NCI-H82 treated with DMSO at 0.1 percent for 48 hours (cell line): ENCODE results near the gene MIGA2.

ENCODE experiments used
- DNase-seq: peaks from one replicate; lab custom pipeline; 2025; ENCODE audit not compliant: unreplicated experiment; lab: John Stamatoyannopoulos, UW

The MIGA2 gene

GRCh38 chr9:129118799-129119198 lies 82.4 kb downstream of the MIGA2 start:
- DNase-seq: no peak

GRCh38 chr9:129121483-129121882 lies 85.1 kb downstream of the MIGA2 start:
- DNase-seq: no peak
